ENCODE measurements around the gene CRP.

DNA sequence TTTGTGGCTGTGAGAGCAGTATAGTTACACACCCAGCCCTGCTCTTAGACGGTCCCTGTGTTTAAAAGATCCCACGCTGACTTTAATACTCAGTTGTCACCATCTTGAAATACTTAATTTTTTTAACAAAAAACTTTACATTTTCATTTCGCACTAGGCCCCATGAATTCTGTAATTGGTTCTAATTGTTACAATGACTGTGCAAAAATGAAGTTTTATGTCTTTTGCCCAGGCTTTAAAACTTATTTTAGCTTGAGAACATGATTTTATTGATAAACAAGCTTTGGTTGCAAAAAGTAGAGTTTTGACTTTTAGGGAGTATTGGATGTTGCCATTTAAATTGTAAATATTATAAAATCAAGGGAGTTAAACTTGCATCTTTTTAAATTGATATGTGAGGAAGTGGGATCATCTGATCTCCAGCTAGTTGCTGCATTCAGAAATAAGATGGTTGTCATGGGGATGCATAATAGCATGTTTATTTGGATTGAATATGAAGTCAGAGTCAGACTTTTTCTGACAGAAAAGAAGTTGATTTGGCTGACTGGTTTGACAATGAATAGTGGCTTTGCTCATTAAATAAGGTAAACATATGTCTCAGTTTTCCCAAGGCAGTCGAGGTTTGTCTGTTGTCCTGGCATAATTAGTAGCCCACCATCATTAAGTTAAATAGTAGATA, 23.0 kb upstream of the CRP start:
- TF ChIP-seq, protein P1, sequence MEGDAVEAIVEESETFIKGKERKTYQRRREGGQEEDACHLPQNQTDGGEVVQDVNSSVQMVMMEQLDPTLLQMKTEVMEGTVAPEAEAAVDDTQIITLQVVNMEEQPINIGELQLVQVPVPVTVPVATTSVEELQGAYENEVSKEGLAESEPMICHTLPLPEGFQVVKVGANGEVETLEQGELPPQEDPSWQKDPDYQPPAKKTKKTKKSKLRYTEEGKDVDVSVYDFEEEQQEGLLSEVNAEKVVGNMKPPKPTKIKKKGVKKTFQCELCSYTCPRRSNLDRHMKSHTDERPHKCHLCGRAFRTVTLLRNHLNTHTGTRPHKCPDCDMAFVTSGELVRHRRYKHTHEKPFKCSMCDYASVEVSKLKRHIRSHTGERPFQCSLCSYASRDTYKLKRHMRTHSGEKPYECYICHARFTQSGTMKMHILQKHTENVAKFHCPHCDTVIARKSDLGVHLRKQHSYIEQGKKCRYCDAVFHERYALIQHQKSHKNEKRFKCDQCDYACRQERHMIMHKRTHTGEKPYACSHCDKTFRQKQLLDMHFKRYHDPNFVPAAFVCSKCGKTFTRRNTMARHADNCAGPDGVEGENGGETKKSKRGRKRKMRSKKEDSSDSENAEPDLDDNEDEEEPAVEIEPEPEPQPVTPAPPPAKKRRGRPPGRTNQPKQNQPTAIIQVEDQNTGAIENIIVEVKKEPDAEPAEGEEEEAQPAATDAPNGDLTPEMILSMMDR (IDR thresholded peaks at IDR 0.05; ENCODE audit: low read depth, low read length, poor library complexity, severe bottlenecking) = no peak
- TF ChIP-seq EZH2phosphoT487 (IDR thresholded peaks at IDR 0.05; ENCODE audit: borderline replicate concordance, low read length) = no peak

Data from DOHH2 (cell line).